ENCODE measurements around the gene MPPED1. TPM values are rescaled to one million over a fixed set of nuclear protein-coding genes. Genes with fewer than 3 reads are reported as not detected.

The MPPED1 gene
- total RNA-seq, 2 experiments from 2014 or later: not detected

GRCh38 chr22:43381693-43382092, 30.1 kb upstream of the MPPED1 start:
- DNase-seq (peak; percentile 30), ATAC-seq (no peak)
- ChIA-PET CTCF (interaction anchor here (0.6 to 7.3 kb wide), 5 partner anchors 35 to 150 kb away, joined by 3 to 31 read pairs (median 9); no protein-coding TSS in a partner anchor), POLR2A (interaction anchor here (0.6 to 0.9 kb wide), 2 partner anchors 93 to 159 kb away, joined by 3 read pairs; no protein-coding TSS in a partner anchor)
- H3K36me3 Mint-ChIP-seq (ENCODE audit: low read depth): no peaks in the 10 kb centered on the region
- no peak overlapping the region for H3K27ac Mint-ChIP-seq
- H3K4me3 Mint-ChIP-seq: no peak overlapping the region
- H3K9me3 Mint-ChIP-seq (ENCODE audit: insufficient read depth): no peaks in the 10 kb centered on the region
- H3K27me3 Mint-ChIP-seq (ENCODE audit: low read depth): peaks cover 44% of the 10 kb centered on the region
- peaks cover 31% of the 10 kb centered on the region for H3K4me1 Mint-ChIP-seq (ENCODE audit: low read depth)

- DNase-seq (no peak), ATAC-seq (no peak)
- ChIA-PET POLR2A (no interaction called here), CTCF (interaction anchor here (0.7 to 7.3 kb wide), 6 partner anchors 35 to 153 kb away, joined by 3 to 43 read pairs (median 4); no protein-coding TSS in a partner anchor)
- Mint-ChIP-seq H3K36me3 (ENCODE audit: low read depth) (no peaks in the 10 kb centered on the region), H3K9me3 (ENCODE audit: insufficient read depth) (no peaks in the 10 kb centered on the region), H3K4me3 (no peak overlapping the region), H3K4me1 (ENCODE audit: low read depth) (peaks cover 10% of the 10 kb centered on the region), H3K27ac (no peak overlapping the region), H3K27me3 (ENCODE audit: low read depth) (peaks cover 23% of the 10 kb centered on the region)
These were observed 27.0 kb upstream of the MPPED1 start for GRCh38 chr22:43384863-43385262.

- Mint-ChIP-seq H3K9me3 (ENCODE audit: insufficient read depth) (no peaks in the 10 kb centered on the region), H3K36me3 (ENCODE audit: low read depth) (no peaks in the 10 kb centered on the region), H3K4me3 (no peak overlapping the region), H3K4me1 (ENCODE audit: low read depth) (peaks cover 10% of the 10 kb centered on the region), H3K27ac (no peak overlapping the region), H3K27me3 (ENCODE audit: low read depth) (peaks cover 18% of the 10 kb centered on the region)
- peak; percentile 78 for DNase-seq
- CTCF ChIA-PET: interaction anchor here (0.6 to 7.3 kb wide), 10 partner anchors 9 to 157 kb away, joined by 4 to 43 read pairs (median 6); no protein-coding TSS in a partner anchor
- peak; percentile 93 for ATAC-seq
- POLR2A ChIA-PET: no interaction called here
These were observed 25.8 kb upstream of the MPPED1 start for GRCh38 chr22:43385770-43386641.

- ChIA-PET CTCF (interaction anchor here (0.9 to 7.3 kb wide), 6 partner anchors 13 to 156 kb away, joined by 3 to 31 read pairs (median 4); no protein-coding TSS in a partner anchor), POLR2A (no interaction called here)
- no peak for DNase-seq
- no peak for ATAC-seq
- H3K36me3 Mint-ChIP-seq (ENCODE audit: low read depth): no peaks in the 10 kb centered on the region
- H3K4me3 Mint-ChIP-seq: no peak overlapping the region
- peaks cover 14% of the 10 kb centered on the region for H3K27me3 Mint-ChIP-seq (ENCODE audit: low read depth)
- H3K4me1 Mint-ChIP-seq (ENCODE audit: low read depth): no peaks in the 10 kb centered on the region
- no peak overlapping the region for H3K27ac Mint-ChIP-seq
- no peaks in the 10 kb centered on the region for H3K9me3 Mint-ChIP-seq (ENCODE audit: insufficient read depth)
These were observed 24.0 kb upstream of the MPPED1 start for GRCh38 chr22:43387815-43388214.

GRCh38 chr22:43388420-43388851, 23.4 kb upstream of the MPPED1 start:
- peak; percentile 69 for ATAC-seq
- Mint-ChIP-seq H3K27ac (no peak overlapping the region), H3K27me3 (ENCODE audit: low read depth) (peaks cover 14% of the 10 kb centered on the region), H3K36me3 (ENCODE audit: low read depth) (no peaks in the 10 kb centered on the region), H3K9me3 (ENCODE audit: insufficient read depth) (no peaks in the 10 kb centered on the region), H3K4me3 (no peak overlapping the region), H3K4me1 (ENCODE audit: low read depth) (no peaks in the 10 kb centered on the region)
- CTCF ChIA-PET: interaction anchor here (0.6 to 7.3 kb wide), 6 partner anchors 11 to 157 kb away, joined by 3 to 31 read pairs (median 4); no protein-coding TSS in a partner anchor
- DNase-seq: peak; percentile 79
- POLR2A ChIA-PET: no interaction called here

- ChIA-PET POLR2A (no interaction called here), CTCF (interaction anchor here (1.0 to 1.1 kb wide), 2 partner anchors 157 to 1238 kb away, joined by 3 read pairs; no protein-coding TSS in a partner anchor)
- Mint-ChIP-seq H3K4me3 (no peak overlapping the region), H3K9me3 (ENCODE audit: insufficient read depth) (no peaks in the 10 kb centered on the region), H3K4me1 (ENCODE audit: low read depth) (no peaks in the 10 kb centered on the region), H3K27me3 (ENCODE audit: low read depth) (peaks cover 10% of the 10 kb centered on the region), H3K27ac (no peak overlapping the region), H3K36me3 (ENCODE audit: low read depth) (no peaks in the 10 kb centered on the region)
- no peak for DNase-seq
- ATAC-seq: no peak
These were observed 22.5 kb upstream of the MPPED1 start for GRCh38 chr22:43389227-43389836.

- ChIA-PET POLR2A (no interaction called here), CTCF (interaction anchor here (1.0 kb wide), 1 partner anchor 158 kb away, joined by 3 read pairs; no protein-coding TSS in a partner anchor)
- Mint-ChIP-seq H3K9me3 (ENCODE audit: insufficient read depth) (no peaks in the 10 kb centered on the region), H3K36me3 (ENCODE audit: low read depth) (no peaks in the 10 kb centered on the region), H3K27me3 (ENCODE audit: low read depth) (peaks cover 6% of the 10 kb centered on the region), H3K4me3 (no peak overlapping the region), H3K27ac (no peak overlapping the region), H3K4me1 (ENCODE audit: low read depth) (no peaks in the 10 kb centered on the region)
- no peak for ATAC-seq
- DNase-seq: no peak
These were observed 21.6 kb upstream of the MPPED1 start for GRCh38 chr22:43390166-43390565.

- no peak overlapping the region for H3K27ac Mint-ChIP-seq
- H3K9me3 Mint-ChIP-seq (ENCODE audit: insufficient read depth): no peaks in the 10 kb centered on the region
- ChIA-PET CTCF (no interaction called here), POLR2A (no interaction called here)
- H3K4me1 Mint-ChIP-seq (ENCODE audit: low read depth): no peaks in the 10 kb centered on the region
- DNase-seq: no peak
- H3K27me3 Mint-ChIP-seq (ENCODE audit: low read depth): peaks cover 3% of the 10 kb centered on the region
- no peak for ATAC-seq
- no peaks in the 10 kb centered on the region for H3K36me3 Mint-ChIP-seq (ENCODE audit: low read depth)
- no peak overlapping the region for H3K4me3 Mint-ChIP-seq
These were observed 20.9 kb upstream of the MPPED1 start for GRCh38 chr22:43390872-43391271.

- Mint-ChIP-seq H3K4me1 (ENCODE audit: low read depth) (no peaks in the 10 kb centered on the region), H3K27ac (no peak overlapping the region), H3K9me3 (ENCODE audit: insufficient read depth) (no peaks in the 10 kb centered on the region), H3K36me3 (ENCODE audit: low read depth) (no peaks in the 10 kb centered on the region), H3K4me3 (no peak overlapping the region), H3K27me3 (ENCODE audit: low read depth) (peaks cover 3% of the 10 kb centered on the region)
- DNase-seq (no peak), ATAC-seq (no peak)
- ChIA-PET CTCF (no interaction called here), POLR2A (no interaction called here)
These were observed 20.5 kb upstream of the MPPED1 start for GRCh38 chr22:43391306-43391705.

GRCh38 chr22:43392385-43392989, 19.3 kb upstream of the MPPED1 start:
- no peaks in the 10 kb centered on the region for H3K9me3 Mint-ChIP-seq (ENCODE audit: insufficient read depth)
- no peaks in the 10 kb centered on the region for H3K36me3 Mint-ChIP-seq (ENCODE audit: low read depth)
- ChIA-PET POLR2A (no interaction called here), CTCF (no interaction called here)
- no peaks in the 10 kb centered on the region for H3K4me1 Mint-ChIP-seq (ENCODE audit: low read depth)
- no peak overlapping the region for H3K27ac Mint-ChIP-seq
- H3K27me3 Mint-ChIP-seq (ENCODE audit: low read depth): peaks cover 2% of the 10 kb centered on the region
- no peak for DNase-seq
- no peak overlapping the region for H3K4me3 Mint-ChIP-seq
- ATAC-seq: no peak

- POLR2A ChIA-PET: no interaction called here
- CTCF ChIA-PET: no interaction called here
- DNase-seq (no peak), ATAC-seq (no peak)
- H3K27me3 Mint-ChIP-seq (ENCODE audit: low read depth): peaks cover 2% of the 10 kb centered on the region
- no peaks in the 10 kb centered on the region for H3K36me3 Mint-ChIP-seq (ENCODE audit: low read depth)
- H3K4me3 Mint-ChIP-seq: no peak overlapping the region
- no peaks in the 10 kb centered on the region for H3K4me1 Mint-ChIP-seq (ENCODE audit: low read depth)
- no peak overlapping the region for H3K27ac Mint-ChIP-seq
- no peaks in the 10 kb centered on the region for H3K9me3 Mint-ChIP-seq (ENCODE audit: insufficient read depth)
These were observed 18.5 kb upstream of the MPPED1 start for GRCh38 chr22:43393132-43393843.
